Ishikawa (cell line): ENCODE measurements around the gene SH3RF2.

Experiments
- EGR1 ChIP-seq: IDR thresholded peaks from 2 replicates; pipeline ENCODE4 v1.6.1; 2012
- TF ChIP-seq, protein P1 (sequence below): IDR thresholded peaks from 2 replicates; pipeline ENCODE4 v1.6.1; 2012
- TF ChIP-seq, protein P2 (sequence below): IDR thresholded peaks from 2 replicates; pipeline ENCODE4 v1.6.1; 2012

GRCh38 chr5:145887976-145888574 is 48.3 kb upstream of the SH3RF2 start:
- no peak for TF ChIP-seq EGR1
- TF ChIP-seq, protein P1, sequence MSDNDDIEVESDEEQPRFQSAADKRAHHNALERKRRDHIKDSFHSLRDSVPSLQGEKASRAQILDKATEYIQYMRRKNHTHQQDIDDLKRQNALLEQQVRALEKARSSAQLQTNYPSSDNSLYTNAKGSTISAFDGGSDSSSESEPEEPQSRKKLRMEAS: no peak
- TF ChIP-seq, protein P2, sequence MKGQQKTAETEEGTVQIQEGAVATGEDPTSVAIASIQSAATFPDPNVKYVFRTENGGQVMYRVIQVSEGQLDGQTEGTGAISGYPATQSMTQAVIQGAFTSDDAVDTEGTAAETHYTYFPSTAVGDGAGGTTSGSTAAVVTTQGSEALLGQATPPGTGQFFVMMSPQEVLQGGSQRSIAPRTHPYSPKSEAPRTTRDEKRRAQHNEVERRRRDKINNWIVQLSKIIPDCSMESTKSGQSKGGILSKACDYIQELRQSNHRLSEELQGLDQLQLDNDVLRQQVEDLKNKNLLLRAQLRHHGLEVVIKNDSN: no peak
